GM19372 (cell line): ENCODE data around the gene OTULIN.

Source experiments
- ATAC-seq: cut with Tn5 transposase; IDR thresholded peaks from one replicate; pipeline ENCODE4 v1.9.1; 2021; ENCODE audit warnings: mild to moderate bottlenecking, low read depth, moderate library complexity; ENCODE audit not compliant: unreplicated experiment

Gene OTULIN

DNA sequence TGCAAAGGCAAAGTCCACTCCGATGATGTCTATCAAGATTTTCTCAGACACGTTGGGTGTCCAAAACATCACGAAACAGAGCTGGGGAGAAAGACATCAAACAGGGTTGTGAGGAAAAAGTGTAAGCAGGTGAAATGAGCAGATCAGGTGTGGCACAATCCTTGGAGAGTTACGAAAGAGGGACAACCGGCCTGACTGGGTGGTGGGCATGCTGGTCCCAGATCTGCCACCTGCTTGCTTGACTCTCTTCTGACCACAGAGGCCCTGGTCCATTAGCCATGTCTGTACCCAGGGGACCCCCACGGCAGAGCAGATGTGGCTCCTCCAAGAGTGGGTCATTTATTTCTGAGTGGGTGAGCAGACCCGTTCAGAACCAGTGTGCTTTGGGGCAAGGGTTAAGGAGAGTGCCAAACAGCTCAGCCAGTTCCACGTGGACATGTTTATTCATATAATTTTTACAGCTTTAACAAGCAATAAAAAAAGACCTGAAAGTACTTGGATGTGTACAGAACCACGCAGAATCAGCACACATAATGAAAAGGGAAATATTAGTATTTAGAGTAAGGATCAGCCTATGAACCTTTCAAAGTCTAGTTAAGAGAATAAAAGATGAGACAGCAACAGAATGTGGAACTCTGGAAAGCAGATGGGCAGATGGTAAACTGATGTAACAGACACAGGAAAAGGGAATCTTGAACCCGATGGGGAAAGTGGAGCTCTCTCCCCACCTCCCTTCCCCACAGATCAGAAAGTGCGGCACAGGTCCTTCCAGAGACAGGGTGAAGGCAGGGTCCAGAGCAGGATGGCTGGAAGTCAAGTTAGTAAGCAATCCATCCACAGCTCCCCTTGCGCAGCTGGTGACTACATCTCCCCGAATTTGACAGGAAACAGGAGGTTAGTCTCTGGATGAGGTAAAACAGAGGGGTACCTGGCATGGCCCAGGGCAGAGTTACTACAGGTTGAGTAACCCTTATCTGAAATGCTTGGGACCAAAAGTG is 52.5 kb downstream of the OTULIN start:
- no peak for ATAC-seq

DNA sequence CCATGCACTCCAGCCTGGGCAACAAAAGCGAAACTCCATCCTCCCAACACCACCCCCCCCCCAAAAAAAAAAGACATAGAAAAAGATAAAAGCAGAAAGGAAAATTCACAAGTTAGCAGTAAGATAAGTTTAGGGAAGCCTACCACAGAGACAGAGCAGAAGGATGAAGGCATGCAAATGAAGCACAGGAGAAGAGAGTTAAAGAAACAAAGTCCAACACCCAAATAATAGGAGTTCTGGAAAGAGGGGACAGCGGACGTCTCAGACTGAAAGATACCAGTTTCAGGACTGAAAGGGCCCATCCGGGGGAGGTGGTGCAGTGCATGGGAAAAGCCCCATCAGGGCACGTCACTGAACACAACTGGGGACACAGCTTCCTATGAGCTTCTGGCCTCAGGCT is 54.3 kb downstream of the OTULIN start:
- no peak for ATAC-seq

DNA sequence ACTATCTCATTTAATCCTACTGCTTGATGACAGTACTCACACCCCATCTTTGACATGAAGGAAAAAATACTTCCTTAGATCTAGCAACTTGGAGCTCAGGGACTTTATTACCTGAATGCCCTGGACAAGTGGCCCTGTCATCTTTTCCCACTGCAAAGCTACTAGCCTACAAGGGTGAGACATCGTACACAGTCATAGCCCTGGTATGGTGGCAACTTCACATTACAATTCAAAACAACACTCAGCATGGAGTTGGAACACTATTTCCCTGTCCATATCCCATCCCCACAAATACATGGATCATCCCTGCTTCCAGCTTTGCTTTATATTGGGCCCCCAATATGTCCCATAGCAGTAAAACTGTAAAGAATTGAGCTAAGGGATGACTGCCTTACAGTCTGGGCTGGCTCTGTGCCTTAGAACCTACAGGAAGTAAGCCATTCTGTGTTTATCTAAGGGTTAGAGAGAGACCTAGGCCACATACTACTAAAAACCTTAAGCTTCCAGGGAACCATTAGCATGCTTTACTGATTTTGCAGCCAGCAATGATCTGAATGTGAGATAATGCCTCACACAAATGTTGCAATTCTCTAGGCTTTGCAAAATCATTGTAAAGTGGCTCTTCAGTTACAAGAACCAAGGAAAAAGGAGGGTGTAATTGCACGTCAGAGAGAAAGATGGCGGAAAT is 55.9 kb downstream of the OTULIN start:
- no peak for ATAC-seq

DNA sequence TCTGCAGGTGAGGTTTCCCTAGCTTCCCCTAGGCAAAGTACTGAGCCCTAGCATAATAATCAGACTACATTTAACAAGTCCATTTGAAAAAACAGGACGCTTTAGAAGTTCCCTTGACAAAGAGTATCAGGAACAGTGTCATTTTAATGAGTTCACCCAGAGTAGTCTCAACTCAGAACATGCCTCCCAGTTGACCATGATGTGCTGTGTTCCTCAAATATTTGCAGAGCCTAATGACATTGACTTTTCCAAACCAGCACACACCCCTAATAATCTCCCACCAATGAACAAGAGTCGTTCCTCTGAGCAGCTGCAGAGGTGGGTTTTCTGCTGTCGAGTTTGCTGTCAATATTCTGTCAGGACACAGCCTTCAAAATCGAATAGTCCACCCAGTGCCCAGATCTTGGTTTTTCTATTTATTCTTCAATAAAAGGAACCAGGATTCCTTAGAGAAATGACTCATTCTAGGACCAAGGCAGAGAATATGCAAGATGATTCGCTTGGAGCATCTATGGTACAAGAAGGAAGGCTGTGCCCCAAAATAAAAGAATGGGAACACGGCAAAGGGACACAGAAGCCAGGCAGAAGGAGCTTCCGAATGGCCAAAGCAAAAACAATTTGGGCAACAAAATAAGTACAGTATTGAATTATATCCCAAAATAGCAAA is 57.6 kb downstream of the OTULIN start:
- no peak for ATAC-seq

DNA sequence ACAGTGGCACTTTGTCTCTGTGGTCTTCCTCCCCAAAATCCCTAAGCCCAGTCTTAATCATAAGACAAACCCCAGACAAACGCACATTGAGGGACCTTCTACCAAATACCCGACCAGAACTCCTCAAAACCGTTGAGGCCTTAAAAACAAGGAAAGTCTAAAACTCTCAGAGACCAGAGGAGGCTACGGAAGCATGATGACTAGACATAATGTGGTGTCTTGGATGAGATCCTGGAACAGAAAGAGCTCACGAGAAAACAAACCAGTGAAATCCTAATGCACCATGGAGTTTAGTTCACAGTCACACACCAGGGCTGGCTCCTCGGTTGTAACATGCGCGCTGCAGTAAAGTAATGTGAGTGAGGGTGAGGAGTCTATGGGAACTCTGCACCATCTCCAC is 58.4 kb downstream of the OTULIN start:
- no peak for ATAC-seq

DNA sequence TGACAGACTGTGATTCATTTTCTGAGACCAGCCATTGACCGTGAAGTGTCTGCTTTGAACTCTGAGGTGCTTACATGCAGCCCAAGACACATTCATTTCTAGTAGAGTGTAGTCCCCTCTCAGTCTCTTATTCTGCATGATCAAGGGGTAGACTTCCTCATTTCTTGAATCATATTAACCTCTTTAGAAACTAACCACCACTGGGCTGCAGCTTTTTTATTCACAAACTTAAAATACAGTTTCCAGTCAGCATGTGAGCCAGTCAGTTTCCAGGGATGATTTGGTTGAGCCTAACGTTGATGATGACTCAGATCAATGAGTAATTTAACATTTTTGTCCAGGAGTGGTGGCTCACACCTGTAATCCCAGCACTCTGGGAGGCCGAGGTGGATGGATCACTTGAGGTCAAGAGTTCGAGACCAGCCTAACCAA is 59.2 kb downstream of the OTULIN start:
- no peak for ATAC-seq

DNA sequence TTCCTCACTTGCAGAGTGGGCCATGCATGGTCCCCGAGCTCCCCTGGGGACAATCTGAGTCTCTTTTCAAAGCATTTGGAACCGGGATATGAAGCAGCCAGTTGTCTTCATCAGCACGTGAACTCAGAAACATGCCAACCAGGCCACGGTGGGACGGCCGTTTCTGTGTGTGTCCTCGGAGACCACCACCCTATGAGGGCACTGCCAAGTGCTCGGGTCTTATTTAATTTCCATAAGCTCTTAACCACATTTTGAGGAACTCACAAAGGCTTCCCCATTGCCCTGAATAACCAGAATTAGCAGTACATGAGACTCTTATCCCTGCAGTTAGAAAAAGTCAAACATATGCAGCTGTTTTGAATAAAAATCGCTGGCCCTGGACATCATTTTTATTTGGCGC is 60.1 kb downstream of the OTULIN start:
- no peak for ATAC-seq

DNA sequence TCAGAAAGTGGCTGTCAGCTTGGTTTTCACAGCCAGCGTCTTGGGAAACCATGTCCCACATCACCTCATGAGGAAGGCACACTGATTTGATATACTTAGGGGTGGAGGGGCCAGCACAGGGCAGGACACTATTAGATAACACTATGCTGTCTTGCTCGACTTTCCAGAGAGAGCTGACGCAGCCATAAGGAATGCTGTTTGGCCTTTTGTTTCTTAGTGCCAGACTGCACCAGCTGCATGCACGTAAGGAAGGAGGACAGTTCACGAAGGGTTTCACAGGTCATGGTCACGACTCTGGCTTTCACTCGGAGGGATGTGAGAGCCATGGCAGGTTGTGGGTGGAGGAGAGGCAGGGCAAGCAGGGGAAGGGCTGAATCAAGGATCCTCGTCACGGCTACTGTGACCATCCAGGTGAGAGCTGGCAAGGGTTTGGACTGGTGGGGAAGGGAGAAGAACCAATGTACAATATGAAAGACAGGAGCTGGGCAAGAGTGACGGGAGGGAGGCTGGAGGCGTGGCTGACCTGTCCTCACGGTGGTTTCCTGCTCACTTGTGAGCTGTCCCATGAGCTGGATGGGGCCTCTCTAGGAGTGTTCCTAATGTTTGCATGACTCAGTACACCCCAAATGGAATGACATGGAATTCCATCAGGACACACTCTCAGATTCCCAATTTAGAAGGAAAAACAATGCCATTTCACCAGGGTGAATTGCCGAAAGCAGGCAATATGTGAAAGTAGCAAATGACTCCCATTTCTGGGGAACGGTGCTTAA is 61.7 kb downstream of the OTULIN start:
- no peak for ATAC-seq

DNA sequence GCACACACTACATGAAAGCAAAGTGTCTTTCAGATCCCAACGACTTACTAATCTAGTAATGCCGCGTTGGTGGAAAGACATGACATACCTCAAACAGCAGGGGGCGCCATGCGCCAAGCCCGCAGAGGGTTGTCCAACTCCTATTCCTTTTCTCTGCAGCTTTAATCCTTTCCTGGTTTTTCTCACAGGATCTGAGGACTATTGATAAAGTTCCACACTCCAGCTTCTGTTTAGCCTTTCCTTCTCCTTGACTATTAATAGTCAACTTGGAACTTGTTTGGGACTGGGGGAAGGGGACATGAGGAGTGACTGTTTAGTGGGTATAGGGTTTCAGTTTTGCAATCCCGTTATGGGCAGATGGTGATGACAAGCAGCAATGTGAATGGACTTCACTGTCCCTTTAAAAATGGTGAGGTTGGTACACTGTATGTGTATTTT is 62.9 kb downstream of the OTULIN start:
- no peak for ATAC-seq

DNA sequence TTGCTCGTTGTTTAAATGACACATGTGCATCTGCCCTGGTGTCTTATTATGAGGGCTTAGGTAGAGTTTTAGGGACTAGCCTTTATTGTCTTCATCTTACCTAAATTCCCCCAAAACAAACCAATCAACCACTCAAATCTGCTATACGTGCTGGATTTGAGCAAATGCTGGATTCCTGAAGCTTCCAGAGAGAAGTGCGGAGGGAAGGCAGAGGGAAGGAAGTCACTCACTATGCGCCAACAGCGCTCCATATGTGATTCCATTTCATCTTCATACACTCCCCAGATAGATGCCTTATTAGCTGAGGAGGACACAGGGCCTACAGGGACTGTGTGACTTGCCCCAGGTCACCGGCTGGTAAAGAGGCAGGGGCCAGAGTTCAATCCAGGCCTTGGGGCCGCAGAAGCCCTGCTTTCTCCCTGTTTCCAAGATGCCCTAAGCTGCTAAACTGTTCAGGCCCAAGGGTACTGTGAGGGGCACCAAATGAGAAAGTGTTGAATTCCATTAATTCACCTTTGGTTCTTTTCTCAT is 63.5 kb downstream of the OTULIN start:
- ATAC-seq: no peak

DNA sequence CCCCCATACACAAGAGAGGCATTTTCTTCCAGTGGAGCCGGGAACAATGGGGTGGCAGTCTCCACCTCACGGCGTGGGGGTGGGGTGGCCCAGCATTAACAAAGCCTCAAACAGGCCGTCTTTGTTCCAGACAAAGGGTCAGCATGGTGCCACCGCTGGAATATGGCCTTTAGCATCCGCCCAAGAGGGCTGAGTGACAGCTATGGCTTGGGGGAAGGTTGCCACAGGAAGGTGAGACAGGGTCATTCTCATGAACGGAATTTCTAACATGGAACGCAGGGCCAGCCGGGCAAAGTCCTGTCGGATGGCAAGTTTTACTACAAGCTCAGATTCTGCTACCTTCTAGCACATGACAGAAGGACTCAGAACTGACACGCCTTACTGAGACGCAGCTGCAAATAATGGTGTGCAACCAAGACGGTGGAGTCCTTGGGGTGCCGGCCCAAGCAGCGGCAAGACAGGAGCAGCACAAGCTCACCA is 64.0 kb downstream of the OTULIN start:
- ATAC-seq: no peak

DNA sequence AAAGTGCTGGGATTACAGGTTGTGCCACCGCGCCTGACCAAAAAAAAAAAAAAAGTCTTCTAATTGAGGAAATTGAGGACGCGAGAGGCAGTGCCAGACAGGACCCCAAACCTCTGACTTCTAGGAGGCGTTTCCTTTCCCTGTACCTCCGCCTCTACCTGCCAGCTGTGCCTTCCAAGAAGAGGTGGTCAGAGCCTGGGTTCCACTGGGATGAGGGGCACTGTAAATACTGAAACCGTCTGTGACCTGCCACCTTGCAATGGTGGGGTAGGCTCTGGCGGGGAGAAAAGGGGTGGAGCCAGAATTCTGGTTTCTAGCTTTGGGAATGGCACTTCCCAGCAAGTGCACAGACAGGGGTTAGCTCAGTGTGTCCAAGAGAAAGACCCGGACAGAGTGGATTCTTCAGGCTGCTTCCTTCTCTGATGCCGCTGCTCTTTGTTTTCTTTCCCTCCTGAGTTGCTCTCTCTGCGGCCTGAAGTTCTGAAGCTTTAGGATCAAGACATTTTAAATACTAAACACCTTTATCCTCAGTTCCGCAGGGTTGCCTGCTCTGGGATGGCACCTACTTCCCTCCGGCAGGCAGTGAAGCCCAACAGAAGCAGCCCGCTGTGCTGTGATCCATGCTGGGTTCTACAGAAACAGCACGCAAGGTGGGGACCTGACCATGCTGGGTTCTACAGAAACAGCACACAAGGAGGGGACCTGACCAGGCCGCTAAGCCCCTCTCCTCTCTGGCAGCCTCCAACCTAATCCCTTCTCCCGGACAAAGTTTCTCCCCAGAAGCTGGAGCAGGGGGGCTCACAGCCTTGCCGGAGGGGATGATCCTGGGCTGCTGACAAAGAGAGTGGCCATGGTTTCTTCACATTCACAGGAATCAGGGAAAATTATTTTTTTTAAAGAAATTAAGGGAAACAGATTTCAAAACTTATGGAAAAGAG is 65.2 kb downstream of the OTULIN start:
- no peak for ATAC-seq

DNA sequence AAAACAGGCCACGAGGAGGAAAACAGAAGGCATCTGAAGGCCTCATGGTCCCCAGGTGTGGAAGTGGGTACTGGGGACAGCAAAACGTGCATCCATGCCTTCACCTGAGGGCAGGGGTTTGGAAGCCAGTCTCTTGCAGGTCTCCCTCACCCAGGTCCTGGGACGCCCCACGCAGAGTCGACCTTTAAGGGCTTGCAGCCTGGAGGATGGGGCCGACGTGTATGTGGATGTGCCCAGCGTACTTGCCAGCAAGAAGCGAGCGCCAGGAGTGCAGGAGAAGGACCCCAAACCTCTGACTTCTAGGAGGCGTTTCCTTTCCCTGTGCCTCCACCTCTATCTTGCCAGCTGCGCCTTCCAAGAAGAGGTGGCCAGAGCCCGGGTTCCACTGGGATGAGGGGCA is 65.9 kb downstream of the OTULIN start:
- ATAC-seq: no peak

DNA sequence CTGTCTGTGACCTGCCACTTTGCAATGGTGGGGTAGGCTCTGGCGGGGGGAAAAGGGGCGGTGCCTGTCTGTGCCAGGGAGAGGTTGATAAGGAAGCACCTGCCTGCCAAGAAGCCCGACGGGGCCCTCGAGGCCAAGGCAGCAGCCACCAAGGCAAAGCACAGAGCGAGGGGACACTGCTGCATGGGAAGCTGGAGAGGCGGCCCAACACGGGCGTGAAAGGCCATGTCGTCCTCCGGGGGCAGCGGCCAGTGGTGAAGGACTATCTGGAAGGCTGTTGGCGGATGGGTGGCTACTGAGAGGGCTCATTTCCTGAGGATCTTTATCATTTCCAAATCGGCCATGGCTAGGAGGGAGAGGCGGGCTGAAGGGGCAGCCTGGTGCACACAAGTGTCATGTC is 66.4 kb downstream of the OTULIN start:
- no peak for ATAC-seq

DNA sequence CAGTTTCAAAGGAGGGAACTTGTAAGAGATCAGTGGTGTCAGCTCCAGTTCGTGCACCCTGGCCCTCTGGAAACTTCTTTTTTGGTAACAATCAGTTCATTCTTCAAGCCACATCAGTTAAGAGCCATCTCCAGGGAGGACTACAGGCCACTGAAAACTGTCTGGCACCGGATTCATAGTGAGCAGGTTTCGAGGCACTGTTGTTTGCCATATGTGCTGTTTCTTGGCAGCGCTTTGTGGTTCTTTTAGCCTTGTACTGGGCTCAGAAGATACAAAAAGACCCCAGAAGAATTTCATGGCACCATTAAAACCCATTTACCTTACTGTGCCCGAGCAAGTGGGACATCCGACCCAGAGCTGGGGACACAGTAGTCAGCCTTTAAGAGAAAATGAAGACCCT is 68.5 kb downstream of the OTULIN start:
- no peak for ATAC-seq

DNA sequence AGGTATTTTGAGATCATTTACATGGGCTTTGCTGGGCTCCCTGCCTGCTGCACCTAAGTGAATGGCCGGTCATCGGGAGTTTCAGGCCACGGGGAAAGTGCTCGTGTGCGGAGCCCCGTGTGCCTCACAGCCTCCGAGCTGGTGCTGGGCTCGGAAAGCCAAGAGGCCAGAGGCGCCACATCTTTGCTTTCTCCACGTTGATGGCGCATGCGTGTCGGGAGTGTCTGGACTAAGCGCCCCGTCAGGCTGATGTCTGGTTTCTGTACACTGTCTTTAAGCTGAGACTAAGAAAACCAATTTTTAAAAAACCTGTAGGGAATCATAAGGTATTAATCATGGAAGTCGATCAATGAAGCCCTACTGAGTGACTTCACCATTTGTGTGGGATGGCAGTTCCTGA is 69.1 kb downstream of the OTULIN start:
- no peak for ATAC-seq

DNA sequence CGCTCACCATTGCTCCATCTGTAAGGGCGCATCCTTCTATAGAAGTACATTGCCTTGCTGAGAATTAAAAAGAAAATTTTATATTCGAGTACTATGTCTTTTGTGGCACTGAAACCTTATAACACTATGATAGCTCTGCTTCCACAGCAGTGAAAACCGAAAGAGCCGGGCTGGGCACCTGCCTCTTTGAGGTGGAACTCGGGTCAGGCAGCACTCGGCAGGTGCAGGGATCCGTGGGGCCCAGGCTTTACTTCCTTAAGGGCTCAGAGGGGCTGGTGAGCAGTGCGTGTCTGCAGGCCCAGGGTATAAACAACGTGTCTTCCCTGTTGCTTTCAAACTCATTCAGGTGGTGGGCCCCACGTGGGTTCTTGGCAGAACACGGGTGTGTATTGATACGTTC is 69.9 kb downstream of the OTULIN start:
- ATAC-seq: no peak

DNA sequence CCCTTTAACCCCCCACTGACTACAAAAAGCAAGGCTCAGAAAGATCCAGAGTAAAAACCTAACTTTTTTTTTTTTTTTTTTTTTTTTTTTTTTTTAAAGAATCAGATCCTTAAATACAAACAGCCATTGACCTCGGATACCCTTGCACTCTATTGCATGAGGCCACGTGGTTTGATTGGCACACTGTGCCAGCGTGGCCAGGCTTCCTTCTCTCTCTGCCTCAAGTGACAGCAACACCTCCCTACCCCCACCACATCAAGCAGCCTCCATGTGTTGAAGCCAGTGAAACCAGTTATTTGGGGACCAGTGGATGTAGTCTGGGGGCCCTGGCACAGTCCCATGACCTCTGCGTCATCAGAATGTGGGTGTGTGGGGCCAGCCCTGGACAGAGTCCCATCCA is 71.4 kb downstream of the OTULIN start:
- ATAC-seq: no peak

DNA sequence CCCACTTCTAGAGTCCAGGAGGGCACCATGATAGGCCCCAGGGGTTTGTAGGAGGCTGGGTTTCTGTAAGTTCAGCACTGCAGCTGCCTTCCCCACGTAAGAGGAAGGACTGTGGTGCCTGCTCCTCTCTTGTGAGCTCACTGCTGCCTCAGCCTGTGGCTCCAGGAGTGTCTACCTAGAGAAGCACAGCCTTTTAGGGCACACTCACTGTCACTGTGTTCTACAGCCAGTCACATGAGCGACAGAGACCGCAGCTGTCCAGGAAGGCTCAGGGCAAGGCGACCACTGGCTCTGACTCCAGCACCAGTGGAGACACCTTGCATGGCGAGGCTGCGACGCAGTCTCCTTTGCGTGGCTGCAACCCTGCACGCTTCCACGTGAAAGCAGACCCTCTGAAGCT is 72.8 kb downstream of the OTULIN start:
- no peak for ATAC-seq
